Keratinocyte (primary cell): ENCODE results near the gene IL36RN. TPM values are rescaled to one million over a fixed set of nuclear protein-coding genes. Genes with fewer than 3 reads are reported as not detected.

ENCODE experiments used
- DNase-seq: peaks from one replicate; pipeline ENCODE4 v3.0.0-alpha.2; 2011; ENCODE audit warnings: low read depth, missing footprints, low spot score
- FAIRE-seq: peaks from 2 replicates; lab custom pipeline; 2011; peaks lifted over from hg19 to GRCh38; lab: Jason Lieb, UNC
- H2AFZ ChIP-seq: 2 replicates; pipeline ENCODE4 v1.6.0; 2012; ENCODE audit warnings: low read length, control low read depth, inconsistent platforms; ENCODE audit not compliant: control insufficient read depth
- H3K27ac ChIP-seq: 2 replicates; pipeline ENCODE4 v1.5.1; 2011; ENCODE audit warnings: low read length; ENCODE audit not compliant: control insufficient read depth, insufficient read depth
- H3K27me3 ChIP-seq: 3 replicates; pipeline ENCODE4 v1.6.0; 2011; ENCODE audit warnings: low read length; ENCODE audit not compliant: control insufficient read depth, insufficient read depth; ENCODE audit errors: extremely low read depth
- H3K36me3 ChIP-seq, 2 experiments: 2 replicates in 1 of 2; 3 replicates in 1 of 2; pipeline ENCODE4 v1.5.1; 2011; ENCODE audit warnings: low read length in 2 of 2, mild to moderate bottlenecking in 1 of 2; ENCODE audit not compliant: control insufficient read depth in 2 of 2, insufficient read depth in 2 of 2; ENCODE audit errors: extremely low read depth in 1 of 2
- H3K4me1 ChIP-seq: 3 replicates; pipeline ENCODE4 v1.5.1; 2011; ENCODE audit warnings: low read length; ENCODE audit not compliant: control insufficient read depth, insufficient read depth; ENCODE audit errors: extremely low read depth
- H3K4me2 ChIP-seq: 3 replicates; pipeline ENCODE4 v1.6.0; 2011; ENCODE audit warnings: low read depth, low read length; ENCODE audit not compliant: control insufficient read depth, insufficient read depth; ENCODE audit errors: extremely low read depth
- H3K4me3 ChIP-seq, 3 experiments: fragments of 200-600 bp in 1 of 3; sonication (generic) in 1 of 3; 2 replicates in 2 of 3; 3 replicates in 1 of 3; pipeline ENCODE4 v1.5.1; 2011 to 2016; ENCODE audit warnings: low read length in 3 of 3, mild to moderate bottlenecking in 3 of 3, control low read depth in 2 of 3, inconsistent platforms in 1 of 3, low read depth in 1 of 3, mixed read lengths in 1 of 3, mixed run types in 1 of 3, moderate library complexity in 1 of 3; ENCODE audit not compliant: control insufficient read depth in 2 of 3, insufficient read depth in 2 of 3; ENCODE audit errors: extremely low read depth in 1 of 3
- H3K79me2 ChIP-seq: 2 replicates; pipeline ENCODE4 v1.6.0; 2012; ENCODE audit warnings: low read length; ENCODE audit not compliant: control insufficient read depth, insufficient read depth
- H3K9ac ChIP-seq: 3 replicates; pipeline ENCODE4 v1.6.0; 2011; ENCODE audit warnings: low read length; ENCODE audit not compliant: control insufficient read depth, insufficient read depth; ENCODE audit errors: extremely low read depth
- H3K9me1 ChIP-seq: 3 replicates; pipeline ENCODE4 v1.6.0; 2011; ENCODE audit warnings: low read length; ENCODE audit not compliant: control insufficient read depth, insufficient read depth; ENCODE audit errors: extremely low read depth
- H3K9me3 ChIP-seq: 2 replicates; pipeline ENCODE4 v1.5.1; 2012; ENCODE audit warnings: low read depth, low read length; ENCODE audit not compliant: control insufficient read depth
- H4K20me1 ChIP-seq: 3 replicates; pipeline ENCODE4 v1.6.0; 2011; ENCODE audit warnings: low read length; ENCODE audit not compliant: control insufficient read depth, insufficient read depth; ENCODE audit errors: extremely low read depth
- EZH2 ChIP-seq: IDR thresholded peaks from one replicate; pipeline ENCODE4 v1.6.1; 2012; ENCODE audit warnings: inconsistent platforms, mild to moderate bottlenecking, low read length, moderate library complexity
- dilution Hi-C: fragments of 300-500 bp; cut with MboI; formaldehyde crosslinking; loops from one replicate; pipeline ENCODE4 v1.7.0; 2020; ENCODE audit warnings: low sequenced_read_pairs; ENCODE audit not compliant: extremely low pct_ligation_motif_present
- polyA plus RNA-seq, 5 experiments: library from polyadenylated mRNA; depleted of rRNA in 3 of 5; stranded (reverse) in 3 of 5; stranded (forward) in 1 of 5; unstranded in 1 of 5; fragments of >200 nt; gene quantifications; 1 replicate in 1 of 5; 2 replicates in 3 of 5; 3 replicates in 1 of 5; pipeline versions ENCODE4 v1.2.1 to v1.2.3, GENCODE V29; 2011 to 2012; ENCODE audit warnings: missing spikeins in 2 of 5, low read depth in 1 of 5, low replicate concordance in 1 of 5
- TF ChIP-seq, protein P1 (sequence below), 3 experiments: IDR thresholded peaks in 1 of 3; conservative IDR thresholded peaks in 1 of 3; optimal IDR thresholded peaks in 1 of 3; 2 replicates in 2 of 3; 3 replicates in 1 of 3; pipeline versions ENCODE3 to v1.5.1; 2011; ENCODE audit warnings: low read length in 3 of 3, mild to moderate bottlenecking in 3 of 3, moderate library complexity in 2 of 3, control low read depth in 1 of 3, inconsistent platforms in 1 of 3; ENCODE audit not compliant: insufficient read depth in 2 of 3; ENCODE audit errors: extremely low read depth in 1 of 3

IL36RN gene
- polyA plus RNA-seq, 1 donor (not counting 4 experiments of a cell fraction or from before 2014, with no cell fraction given), result 3.9 TPM

DNA sequence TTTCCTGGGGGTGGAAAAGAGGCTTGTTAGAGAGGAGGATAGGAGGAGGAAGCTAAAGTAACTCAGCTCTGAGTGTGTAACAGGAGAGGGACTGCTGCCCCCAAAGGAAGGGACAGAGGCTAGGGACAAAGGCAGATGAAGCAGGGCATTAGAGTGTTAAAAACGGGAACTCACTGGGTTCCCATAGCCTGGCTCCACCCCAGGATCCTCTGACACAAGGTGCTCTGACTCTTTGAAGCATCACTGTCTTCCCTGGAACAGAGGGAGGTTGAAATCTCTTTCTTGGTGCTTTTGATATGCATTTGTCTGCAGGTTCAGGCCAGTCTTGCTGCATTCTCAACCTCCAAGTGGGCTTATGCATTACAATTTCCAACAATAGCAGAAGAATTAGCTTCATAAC lies 30.9 kb upstream of the IL36RN start:
- Histone ChIP-seq H2AFZ (no peak overlapping the region), H3K4me1 (no peaks in the 10 kb centered on the region), H4K20me1 (no peaks in the 10 kb centered on the region), H3K79me2 (no peaks in the 10 kb centered on the region), H3K9ac (no peak overlapping the region), H3K4me3 (no peak overlapping the region), H3K4me2 (no peak overlapping the region), H3K9me3 (no peaks in the 10 kb centered on the region), H3K27me3 (peaks cover 21% of the 10 kb centered on the region), H3K27ac (no peak overlapping the region), H3K36me3 (no peaks in the 10 kb centered on the region), H3K9me1 (no peaks in the 10 kb centered on the region)
- no peak for TF ChIP-seq EZH2
- dilution Hi-C loops, result no loop called here
- no peak for FAIRE-seq
- DNase-seq, result no peak

DNA sequence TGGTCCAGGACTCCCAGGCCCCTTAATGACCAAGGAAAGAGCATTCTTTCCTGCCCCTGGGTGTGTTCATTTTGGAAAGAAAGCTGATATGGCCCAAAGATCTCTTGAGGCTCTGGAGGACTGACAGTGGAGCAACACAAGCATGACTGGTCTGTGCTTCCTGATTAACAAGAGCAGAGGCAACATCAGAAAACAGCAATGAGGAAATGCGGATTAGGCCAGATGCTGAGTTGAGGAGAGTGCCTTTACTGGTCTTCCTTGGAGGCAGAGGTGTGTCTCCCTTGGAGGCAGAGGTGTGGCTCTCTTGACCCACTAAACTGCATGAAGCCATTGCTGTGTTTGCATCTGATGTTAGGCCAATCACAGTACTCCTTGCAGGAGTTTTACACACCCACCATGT lies 26.3 kb upstream of the IL36RN start:
- Histone ChIP-seq H3K4me1 (no peaks in the 10 kb centered on the region), H4K20me1 (no peaks in the 10 kb centered on the region), H3K9me3 (no peaks in the 10 kb centered on the region), H3K27me3 (peaks cover 14% of the 10 kb centered on the region), H3K4me2 (no peak overlapping the region), H3K27ac (no peak overlapping the region), H3K36me3 (no peaks in the 10 kb centered on the region), H2AFZ (no peak overlapping the region), H3K9me1 (no peaks in the 10 kb centered on the region), H3K79me2 (no peaks in the 10 kb centered on the region), H3K9ac (no peak overlapping the region), H3K4me3 (no peak overlapping the region)
- FAIRE-seq (no peak), DNase-seq (no peak)
- dilution Hi-C loops, result no loop called here
- TF ChIP-seq EZH2, result no peak
- TF ChIP-seq, protein P1, sequence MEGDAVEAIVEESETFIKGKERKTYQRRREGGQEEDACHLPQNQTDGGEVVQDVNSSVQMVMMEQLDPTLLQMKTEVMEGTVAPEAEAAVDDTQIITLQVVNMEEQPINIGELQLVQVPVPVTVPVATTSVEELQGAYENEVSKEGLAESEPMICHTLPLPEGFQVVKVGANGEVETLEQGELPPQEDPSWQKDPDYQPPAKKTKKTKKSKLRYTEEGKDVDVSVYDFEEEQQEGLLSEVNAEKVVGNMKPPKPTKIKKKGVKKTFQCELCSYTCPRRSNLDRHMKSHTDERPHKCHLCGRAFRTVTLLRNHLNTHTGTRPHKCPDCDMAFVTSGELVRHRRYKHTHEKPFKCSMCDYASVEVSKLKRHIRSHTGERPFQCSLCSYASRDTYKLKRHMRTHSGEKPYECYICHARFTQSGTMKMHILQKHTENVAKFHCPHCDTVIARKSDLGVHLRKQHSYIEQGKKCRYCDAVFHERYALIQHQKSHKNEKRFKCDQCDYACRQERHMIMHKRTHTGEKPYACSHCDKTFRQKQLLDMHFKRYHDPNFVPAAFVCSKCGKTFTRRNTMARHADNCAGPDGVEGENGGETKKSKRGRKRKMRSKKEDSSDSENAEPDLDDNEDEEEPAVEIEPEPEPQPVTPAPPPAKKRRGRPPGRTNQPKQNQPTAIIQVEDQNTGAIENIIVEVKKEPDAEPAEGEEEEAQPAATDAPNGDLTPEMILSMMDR (optimal IDR thresholded peaks at IDR 0.05 in 1 of 3, IDR thresholded peaks at IDR 0.05 in 1 of 3, conservative IDR thresholded peaks at IDR 0.05 in 1 of 3; ENCODE audit: extremely low read depth in 1 of 3, insufficient read depth in 2 of 3, low read length in 3 of 3), result no peak

DNA sequence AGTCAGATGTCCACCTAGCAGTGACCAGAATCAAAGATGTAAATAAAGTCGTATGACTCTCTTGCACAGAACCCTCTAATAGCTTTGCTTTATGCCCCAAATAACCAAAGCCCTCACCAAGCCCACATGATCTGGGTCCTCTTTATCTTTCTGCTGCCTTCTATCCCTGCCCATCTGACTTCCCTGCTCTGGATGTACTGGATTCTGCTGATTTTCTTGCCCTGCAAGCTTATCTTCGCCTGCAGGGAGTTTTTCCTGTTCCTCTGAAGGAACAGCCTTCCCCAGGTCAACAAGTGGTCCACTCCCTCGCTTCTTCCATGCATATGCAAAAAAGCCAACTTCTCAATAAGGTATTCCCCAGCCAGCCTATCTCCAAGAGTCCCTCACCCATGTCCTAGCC lies 25.0 kb upstream of the IL36RN start:
- Histone ChIP-seq H3K27ac (no peak overlapping the region), H3K9ac (no peak overlapping the region), H2AFZ (no peak overlapping the region), H3K36me3 (no peaks in the 10 kb centered on the region), H3K4me3 (no peak overlapping the region), H3K9me1 (no peaks in the 10 kb centered on the region), H3K4me1 (no peaks in the 10 kb centered on the region), H3K9me3 (no peaks in the 10 kb centered on the region), H4K20me1 (no peaks in the 10 kb centered on the region), H3K27me3 (peaks cover 9% of the 10 kb centered on the region), H3K4me2 (no peak overlapping the region), H3K79me2 (no peaks in the 10 kb centered on the region)
- TF ChIP-seq EZH2, result no peak
- TF ChIP-seq, protein P1 (optimal IDR thresholded peaks at IDR 0.05 in 1 of 3, IDR thresholded peaks at IDR 0.05 in 1 of 3, conservative IDR thresholded peaks at IDR 0.05 in 1 of 3; ENCODE audit: extremely low read depth in 1 of 3, insufficient read depth in 2 of 3, low read length in 3 of 3), result no peak
- dilution Hi-C loops, result no loop called here
- no peak for FAIRE-seq
- no peak for DNase-seq
